Measurements from ENCODE around the gene EML2. TPM values are rescaled to one million over a fixed set of nuclear protein-coding genes. Genes with fewer than 3 reads are reported as not detected.
"Not testable (repeated sequence)": the region's sequence is repeated elsewhere in the genome, so short reads cannot be mapped to it uniquely, and the experiment has no call there.

The EML2 gene
- polyA plus RNA-seq, 6 donors from 2014 or later = 4.3 to 14.1 (median 10.3) TPM

DNA sequence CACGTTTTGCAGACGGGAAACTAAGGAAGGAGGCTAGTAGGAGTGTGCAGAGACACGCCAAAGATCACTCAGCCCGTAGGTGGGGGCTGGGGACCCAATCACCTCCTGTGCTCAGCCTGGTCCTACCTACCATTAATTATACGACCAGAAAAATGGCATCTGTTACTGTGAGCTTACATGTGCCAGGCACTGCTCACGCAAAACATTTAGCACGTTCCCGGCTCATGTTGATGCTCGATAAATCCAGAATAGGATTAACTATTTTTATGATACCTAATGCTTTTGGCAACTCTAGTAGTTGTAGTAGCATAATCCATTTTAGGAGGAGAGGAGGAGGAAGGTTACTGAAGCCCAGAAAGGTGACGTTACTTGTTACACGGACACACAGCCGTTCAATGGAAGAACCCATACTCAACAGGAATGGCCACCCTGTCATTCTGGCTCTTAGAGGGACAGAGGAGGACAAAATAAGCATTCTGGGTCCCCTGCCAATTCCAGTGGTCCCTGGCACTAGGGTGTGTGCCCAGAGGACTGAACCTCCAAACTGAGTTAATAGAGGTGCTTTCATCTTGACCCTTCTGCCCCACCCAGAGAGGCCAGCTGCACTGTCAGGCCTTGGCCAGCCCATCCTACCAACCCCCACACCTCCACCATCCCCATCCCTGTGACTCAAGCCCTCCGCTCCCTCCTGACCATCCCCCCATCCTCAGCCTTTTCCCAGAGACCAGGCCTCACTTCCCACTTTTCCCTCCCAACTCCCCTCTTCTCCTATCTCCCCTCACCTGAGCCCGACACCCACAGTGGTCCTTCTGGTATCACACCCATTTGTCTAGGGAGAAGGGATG, 5.0 kb upstream of the EML2 start:
- H3K4me1 Mint-ChIP-seq = peaks cover 32 to 55% (median 53%) of the 10 kb centered on the region in 3 donors
- ATAC-seq (ENCODE audit: low read depth in 2 of 2) (no peak), DNase-seq (no peak)
- peaks cover 0 to 5% (median 0%) of the 10 kb centered on the region in 7 donors for H3K9me3 Mint-ChIP-seq
- H3K27ac Mint-ChIP-seq = peak overlapping the region in 2 of 6 donors; percentile 6 to 66
- H3K36me3 Mint-ChIP-seq = no peaks in the 10 kb centered on the region
- peaks cover 7 to 14% (median 8%) of the 10 kb centered on the region in 3 donors for H3K27me3 Mint-ChIP-seq
- peak overlapping the region in 5 of 8 donors; percentile 68 to 95 (median 80) for H3K4me3 Mint-ChIP-seq

DNA sequence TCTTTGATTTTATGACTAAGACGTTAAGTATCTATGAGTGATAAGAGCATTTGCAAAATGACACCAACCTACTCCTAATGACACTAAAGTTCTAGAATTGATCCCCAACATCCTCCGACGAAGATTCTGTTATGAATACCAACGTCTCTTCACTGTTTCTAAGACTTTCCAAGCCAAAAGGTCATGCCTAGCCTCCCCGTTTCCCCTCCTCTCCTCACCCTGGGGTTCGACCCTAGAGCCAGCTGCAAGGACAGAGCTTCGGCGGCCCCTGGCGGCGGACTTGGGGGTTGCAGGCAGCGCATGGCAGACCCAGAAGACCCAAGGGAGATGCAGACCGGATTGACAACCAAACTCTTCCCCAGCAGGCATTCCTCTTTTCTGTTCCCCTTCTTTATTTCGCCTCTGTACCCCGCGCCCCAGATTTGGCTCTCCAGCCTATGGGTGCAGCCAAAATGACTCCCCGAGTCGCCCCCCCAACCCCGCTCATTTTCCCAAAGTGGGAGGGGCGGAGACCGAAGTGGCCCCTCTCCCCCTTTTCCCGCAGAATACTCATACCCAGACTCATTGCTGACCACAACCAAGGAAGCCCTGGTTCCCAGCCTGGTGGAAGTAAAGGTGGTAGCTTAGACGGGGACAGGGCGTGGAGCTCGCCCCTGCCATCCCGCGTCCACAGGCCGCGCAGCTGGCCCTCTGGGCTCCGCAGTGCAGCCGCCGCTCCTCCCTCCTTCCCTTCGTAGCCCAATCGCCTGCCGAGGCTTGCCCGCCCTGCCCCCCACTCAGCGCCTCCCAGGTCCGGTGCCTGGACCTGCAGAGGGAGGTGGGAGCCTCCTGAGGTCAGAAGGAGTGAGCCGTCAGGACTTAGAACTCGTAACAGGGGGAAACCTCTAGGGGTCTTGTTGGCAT, 4.1 kb upstream of the EML2 start:
- peak; percentile 51 to 55 for ATAC-seq (ENCODE audit: low read depth in 2 of 2)
- peak overlapping the region; percentile 65 to 97 (median 86) for H3K4me3 Mint-ChIP-seq
- DNase-seq = peak; percentile 92
- H3K27ac Mint-ChIP-seq = peak overlapping the region; percentile 72 to 98 (median 92)
- peaks cover 0 to 5% (median 0%) of the 10 kb centered on the region in 7 donors for H3K9me3 Mint-ChIP-seq
- H3K4me1 Mint-ChIP-seq = peaks cover 39 to 62% (median 61%) of the 10 kb centered on the region in 3 donors
- H3K27me3 Mint-ChIP-seq = peaks cover 7 to 13% (median 8%) of the 10 kb centered on the region in 3 donors
- no peaks in the 10 kb centered on the region for H3K36me3 Mint-ChIP-seq

DNA sequence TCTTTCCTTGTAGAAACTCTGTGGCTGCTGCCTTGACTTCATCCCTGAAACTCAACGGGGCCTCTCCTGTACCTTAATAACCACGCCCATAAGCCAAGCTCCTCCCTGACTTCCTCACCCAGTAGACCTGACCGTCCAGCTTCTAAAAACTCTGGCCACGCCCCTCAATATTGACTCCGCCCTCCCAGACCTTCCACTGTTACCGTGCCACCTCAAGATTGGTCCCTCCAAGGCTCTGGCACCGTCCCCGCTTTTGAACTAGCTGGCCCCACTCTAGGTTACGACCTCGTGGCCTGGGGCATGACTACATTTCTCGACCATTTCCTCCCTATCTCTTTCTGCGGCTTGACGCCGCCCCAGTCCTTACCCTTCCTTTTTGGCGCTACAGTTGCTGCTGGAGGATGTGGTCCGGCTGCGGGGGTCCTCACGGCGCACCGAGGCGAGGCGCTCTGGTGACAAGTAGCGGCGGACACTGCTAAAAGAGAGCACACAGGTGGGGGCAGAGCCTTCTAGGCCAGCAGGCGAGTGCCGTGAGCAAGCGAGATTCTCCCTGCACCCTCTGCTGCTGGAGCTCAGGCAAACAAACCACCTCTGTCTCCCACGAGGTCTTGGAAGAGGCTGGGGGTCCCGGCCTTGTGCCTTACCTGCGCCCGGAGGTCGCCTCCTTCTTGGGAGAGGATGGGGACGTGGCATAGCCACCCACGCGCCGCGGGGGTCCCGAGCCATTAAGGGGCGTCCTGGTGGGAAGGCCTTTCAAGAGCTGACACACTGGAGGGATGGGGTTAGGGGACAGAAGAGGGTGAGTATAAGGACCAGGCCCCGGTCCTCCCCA, 2.3 kb upstream of the EML2 start:
- H3K27me3 Mint-ChIP-seq = peaks cover 6 to 11% (median 7%) of the 10 kb centered on the region in 3 donors
- H3K4me3 Mint-ChIP-seq = peak overlapping the region; percentile 86 to 97 (median 92)
- no peaks in the 10 kb centered on the region for H3K36me3 Mint-ChIP-seq
- H3K27ac Mint-ChIP-seq = peak overlapping the region in 5 of 6 donors; percentile 88 to 98 (median 95)
- peak; percentile 55 for DNase-seq
- peaks cover 39 to 61% (median 60%) of the 10 kb centered on the region in 3 donors for H3K4me1 Mint-ChIP-seq
- H3K9me3 Mint-ChIP-seq = peaks cover 0 to 5% (median 0%) of the 10 kb centered on the region in 7 donors
- peak; percentile 3 to 11 for ATAC-seq (ENCODE audit: low read depth in 2 of 2)

DNA sequence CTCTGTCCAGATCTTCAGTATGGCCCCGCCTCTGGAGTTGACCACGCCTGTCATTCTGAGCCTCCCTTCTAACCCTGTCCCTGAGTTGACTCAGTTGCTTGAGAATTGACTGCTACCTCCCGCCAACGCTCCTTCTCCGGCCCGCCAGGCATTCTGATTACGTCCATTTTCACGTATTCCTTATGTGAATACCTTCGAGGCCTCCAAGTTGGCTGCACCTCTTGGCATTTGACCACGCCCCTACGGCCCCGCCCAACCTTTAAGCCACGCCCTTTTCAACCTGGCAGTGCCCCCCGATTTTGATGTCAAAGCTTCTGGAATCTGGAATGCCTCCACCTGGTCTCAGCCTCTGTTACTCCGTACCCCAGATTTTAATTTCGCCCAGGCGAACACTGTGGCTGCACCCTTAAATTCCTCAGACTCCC, 1.7 kb upstream of the EML2 start:
- peaks cover 0 to 5% (median 1%) of the 10 kb centered on the region in 3 donors for H3K27me3 Mint-ChIP-seq
- H3K4me1 Mint-ChIP-seq = peaks cover 33 to 55% (median 53%) of the 10 kb centered on the region in 3 donors
- no peaks in the 10 kb centered on the region for H3K36me3 Mint-ChIP-seq
- ATAC-seq (ENCODE audit: low read depth in 2 of 2) (no peak), DNase-seq (no peak)
- H3K9me3 Mint-ChIP-seq = peaks cover 0 to 5% (median 0%) of the 10 kb centered on the region in 7 donors
- H3K4me3 Mint-ChIP-seq = peak overlapping the region; percentile 86 to 97 (median 92)
- H3K27ac Mint-ChIP-seq = peak overlapping the region in 5 of 6 donors; percentile 88 to 98 (median 95)

DNA sequence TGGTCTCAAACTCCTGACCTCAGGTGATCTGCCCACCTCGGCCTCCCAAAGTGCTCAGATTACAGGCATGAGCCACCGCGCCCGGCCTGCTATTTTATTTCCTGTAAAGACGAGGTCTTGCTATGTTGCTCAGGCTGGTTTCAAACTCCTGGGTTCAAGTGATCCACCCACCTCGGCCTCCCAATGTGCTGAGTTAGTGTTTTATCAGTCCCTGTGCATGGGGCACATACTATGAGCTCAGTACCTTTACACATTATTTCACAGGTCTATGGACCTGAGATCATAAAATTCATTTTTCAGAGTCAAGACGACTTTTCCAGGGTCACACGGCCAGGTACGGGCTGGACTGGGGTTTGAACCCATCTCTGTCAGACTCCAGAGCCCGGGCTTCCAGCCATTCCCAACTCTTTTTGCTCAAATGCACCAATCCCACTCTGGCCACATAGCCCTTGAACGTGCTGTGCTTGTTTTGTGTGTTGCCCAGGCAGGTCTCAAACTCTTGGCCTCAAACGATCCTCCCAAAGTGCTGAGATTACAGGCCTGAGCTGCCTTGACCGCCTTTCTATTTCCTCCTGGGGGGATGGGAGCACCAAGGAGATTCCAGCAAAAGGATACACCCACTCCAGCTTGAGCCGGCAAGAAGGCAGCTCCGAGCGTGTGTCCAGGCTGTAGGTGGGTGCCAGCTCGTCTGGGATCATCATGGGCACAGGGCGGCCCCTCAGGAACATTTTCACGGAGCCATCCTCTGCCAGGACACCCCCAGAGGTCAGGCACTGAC, 1.1 kb downstream of the EML2 start:
- no peak for ATAC-seq (ENCODE audit: low read depth in 2 of 2)
- no peak for DNase-seq
- Mint-ChIP-seq H3K9me3 (peaks cover 0 to 5% (median 0%) of the 10 kb centered on the region in 7 donors), H3K27me3 (no peaks in the 10 kb centered on the region), H3K36me3 (no peaks in the 10 kb centered on the region), H3K4me3 (peak overlapping the region in 7 of 8 donors; percentile 38 to 97 (median 94)), H3K27ac (peak overlapping the region in 2 of 6 donors; percentile 74 to 86), H3K4me1 (peaks cover 29 to 33% (median 31%) of the 10 kb centered on the region in 3 donors)

DNA sequence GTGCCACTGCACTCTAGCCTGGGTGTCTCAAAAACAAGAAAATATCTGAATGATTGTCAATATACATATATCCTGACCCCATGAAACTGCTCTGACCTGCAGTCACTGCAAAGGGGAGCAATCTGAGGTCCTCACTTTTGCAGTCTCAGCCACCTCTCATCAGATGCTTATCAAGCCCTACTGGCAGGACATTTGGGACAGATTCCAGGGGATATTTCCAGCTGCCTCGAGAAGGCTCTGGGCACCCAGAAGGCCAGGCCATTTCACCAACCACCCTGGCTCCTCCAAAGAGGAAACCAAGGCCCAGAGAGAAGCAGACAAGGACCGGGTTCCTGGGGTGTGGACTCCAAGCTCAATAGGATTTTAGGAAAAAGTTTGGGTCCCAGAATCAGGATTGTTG, 2.3 kb downstream of the EML2 start:
- Mint-ChIP-seq H3K36me3 (no peaks in the 10 kb centered on the region), H3K27me3 (no peaks in the 10 kb centered on the region), H3K4me1 (peaks cover 20 to 26% (median 21%) of the 10 kb centered on the region in 3 donors), H3K4me3 (peak overlapping the region in 2 of 8 donors; percentile 49 to 59), H3K27ac (no peak overlapping the region), H3K9me3 (peaks cover 0 to 5% (median 0%) of the 10 kb centered on the region in 7 donors)
- ATAC-seq (ENCODE audit: low read depth in 2 of 2) (no peak), DNase-seq (no peak)

DNA sequence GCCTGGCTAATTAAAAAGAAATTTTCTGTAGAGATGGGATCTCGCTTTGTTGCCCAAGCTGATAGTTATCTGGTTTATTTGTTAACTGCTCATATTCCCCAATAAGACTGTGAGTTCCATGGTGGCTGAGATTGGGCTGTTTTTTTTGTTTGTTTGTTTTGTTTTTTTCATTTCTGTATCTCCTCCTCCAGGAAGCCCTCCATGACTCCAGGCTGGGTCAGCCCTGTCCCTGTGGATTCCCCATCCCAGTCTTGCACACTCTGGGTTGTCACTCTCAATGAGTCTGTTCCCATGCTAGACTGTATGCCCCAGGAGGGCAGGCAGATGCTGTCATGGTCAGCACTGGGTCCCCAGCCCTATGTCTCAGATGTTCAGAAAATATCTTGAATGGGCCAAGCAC, 2.9 kb downstream of the EML2 start:
- Mint-ChIP-seq H3K36me3 (no peaks in the 10 kb centered on the region), H3K27ac (peak overlapping the region in 1 of 6 donors; percentile 63), H3K9me3 (peaks cover 0 to 3% (median 0%) of the 10 kb centered on the region in 7 donors), H3K4me1 (peaks cover 14 to 20% (median 15%) of the 10 kb centered on the region in 3 donors), H3K4me3 (peak overlapping the region in 1 of 8 donors; percentile 59), H3K27me3 (no peaks in the 10 kb centered on the region)
- DNase-seq (no peak), ATAC-seq (ENCODE audit: low read depth in 2 of 2) (no peak)

DNA sequence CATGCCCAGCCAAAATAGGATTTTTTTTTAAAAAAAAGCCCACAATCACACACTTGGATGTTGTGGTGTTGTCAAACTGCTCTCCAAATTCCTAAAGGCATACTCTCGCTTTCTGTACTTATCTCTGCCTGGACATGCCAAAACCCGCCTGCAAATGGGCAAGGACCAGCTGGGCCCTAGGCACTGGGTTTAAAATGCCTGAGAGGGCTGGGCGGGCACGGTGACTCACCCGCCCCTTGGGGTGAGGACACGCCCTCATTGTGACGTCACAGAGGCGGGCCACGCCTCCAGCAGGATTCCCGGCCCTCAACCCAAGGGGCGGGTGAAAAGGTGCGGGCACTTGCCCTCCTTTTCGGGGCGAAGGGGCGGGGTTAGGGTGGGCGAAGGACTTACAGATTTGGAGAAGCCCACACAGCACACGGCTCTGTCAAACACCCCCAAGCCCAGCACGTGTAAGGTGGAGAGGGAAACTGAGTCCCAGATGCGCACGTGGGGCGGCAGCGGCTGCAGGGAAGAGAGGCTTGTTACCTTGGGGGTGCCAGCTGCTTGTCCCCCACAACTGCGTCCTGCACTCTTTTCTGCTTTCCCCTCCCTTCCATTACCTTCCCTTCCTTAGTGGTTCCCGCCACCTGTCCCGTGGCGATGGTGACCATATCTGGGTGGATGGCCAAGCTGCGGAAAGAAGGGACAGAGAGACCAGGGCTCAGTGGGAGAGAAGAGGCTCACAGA, 6.6 kb downstream of the EML2 start:
- Mint-ChIP-seq H3K36me3 (no peaks in the 10 kb centered on the region), H3K4me3 (no peak overlapping the region), H3K27ac (peak overlapping the region in 1 of 6 donors; percentile 21), H3K9me3 (no peaks in the 10 kb centered on the region), H3K4me1 (no peaks in the 10 kb centered on the region), H3K27me3 (no peaks in the 10 kb centered on the region)
- DNase-seq (no peak), ATAC-seq (ENCODE audit: low read depth in 2 of 2) (no peak)

DNA sequence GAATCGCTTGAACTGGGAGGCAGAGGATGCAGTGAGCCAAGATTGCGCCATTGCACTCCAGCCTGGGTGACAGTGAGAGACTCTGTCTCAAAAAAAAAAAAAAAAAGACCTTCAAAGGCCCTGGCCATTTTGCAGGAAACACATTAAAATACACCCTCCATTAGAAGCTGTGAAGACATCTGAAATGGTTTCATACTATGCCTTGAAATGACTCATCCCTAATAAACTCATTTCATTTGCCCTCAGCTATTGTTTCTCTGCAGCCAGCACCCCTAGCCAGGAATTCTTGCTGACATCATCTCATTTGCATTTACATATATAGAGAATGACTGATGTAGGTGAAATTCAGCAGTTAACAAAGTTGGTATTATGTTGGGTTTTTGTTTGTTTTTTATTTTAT, 8.7 kb downstream of the EML2 start:
- no peak overlapping the region for H3K27ac Mint-ChIP-seq
- H3K9me3 Mint-ChIP-seq = no peaks in the 10 kb centered on the region
- no peak for ATAC-seq (ENCODE audit: low read depth in 2 of 2)
- no peak for DNase-seq
- H3K4me1 Mint-ChIP-seq = peaks cover 0 to 2% (median 2%) of the 10 kb centered on the region in 3 donors
- peaks cover 3 to 4% of the 10 kb centered on the region in 2 donors for H3K36me3 Mint-ChIP-seq
- H3K27me3 Mint-ChIP-seq = no peaks in the 10 kb centered on the region
- H3K4me3 Mint-ChIP-seq = no peak overlapping the region

DNA sequence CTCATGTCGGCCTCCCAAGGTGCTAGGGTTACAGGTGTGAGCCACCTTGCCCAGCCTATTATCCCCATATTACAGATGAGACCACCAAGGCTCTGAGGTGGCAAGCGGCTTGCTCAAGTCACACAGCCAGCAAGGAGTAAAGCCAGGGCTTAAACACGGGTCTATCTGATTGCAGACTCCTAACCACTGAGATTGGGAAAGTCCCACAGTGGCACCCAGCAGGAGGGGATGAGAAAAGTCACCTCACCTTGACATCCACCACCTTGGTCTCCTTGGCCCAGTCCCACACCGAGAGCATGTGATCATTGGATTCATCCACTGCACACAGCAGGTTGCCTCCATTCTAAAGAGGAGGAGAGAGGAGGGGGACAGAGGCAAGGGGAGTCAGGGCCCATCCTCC, 9.5 kb downstream of the EML2 start:
- Mint-ChIP-seq H3K4me1 (peaks cover 0 to 4% (median 3%) of the 10 kb centered on the region in 3 donors), H3K4me3 (no peak overlapping the region), H3K36me3 (peaks cover 4 to 8% of the 10 kb centered on the region in 2 donors), H3K9me3 (no peaks in the 10 kb centered on the region), H3K27me3 (no peaks in the 10 kb centered on the region), H3K27ac (no peak overlapping the region)
- ATAC-seq (ENCODE audit: low read depth in 2 of 2) = no peak
- DNase-seq = no peak

DNA sequence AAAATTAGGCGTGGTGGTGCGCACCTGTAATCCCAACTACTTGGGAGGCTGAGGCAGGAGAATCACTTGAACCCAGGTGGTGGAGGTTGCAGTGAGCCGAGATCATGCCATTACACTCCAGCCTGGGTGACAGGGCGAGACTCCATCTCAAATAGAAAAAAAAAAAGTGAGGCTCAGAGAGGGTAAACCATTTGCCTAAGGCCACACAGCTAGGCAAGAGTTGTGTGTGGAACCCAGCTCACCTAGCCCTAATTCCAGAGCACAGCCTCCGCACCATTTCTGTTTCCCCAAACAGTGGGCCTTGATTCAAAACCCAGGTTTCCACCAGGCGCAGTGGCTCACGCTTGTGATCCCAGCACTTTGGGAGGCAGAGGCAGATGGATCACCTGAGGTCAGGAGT, 11.0 kb downstream of the EML2 start:
- not testable (repeated sequence) for H3K27ac Mint-ChIP-seq; H3K27me3 Mint-ChIP-seq; H3K4me3 Mint-ChIP-seq; H3K9me3 Mint-ChIP-seq; DNase-seq; H3K4me1 Mint-ChIP-seq; ATAC-seq (ENCODE audit: low read depth in 2 of 2)
- H3K36me3 Mint-ChIP-seq = peaks cover 4 to 18% of the 10 kb centered on the region in 2 donors
